ENCODE measurements around the gene GYPA.

The GYPA gene

GRCh38 chr4:144178414-144178813 is 37.9 kb upstream of the GYPA start:
- no peak for TF ChIP-seq SNAI2 (CRISPR knock-in tag; IDR thresholded peaks at IDR 0.05)
- TF ChIP-seq ISL1 (CRISPR knock-in tag; IDR thresholded peaks at IDR 0.05): 0 out of 2 replicates have a peak, but pooled peaks have one; percentile 14
- no peak for TF ChIP-seq ARNTL (CRISPR knock-in tag; IDR thresholded peaks at IDR 0.05; ENCODE audit: borderline replicate concordance, low read depth)
- TF ChIP-seq, protein P1, sequence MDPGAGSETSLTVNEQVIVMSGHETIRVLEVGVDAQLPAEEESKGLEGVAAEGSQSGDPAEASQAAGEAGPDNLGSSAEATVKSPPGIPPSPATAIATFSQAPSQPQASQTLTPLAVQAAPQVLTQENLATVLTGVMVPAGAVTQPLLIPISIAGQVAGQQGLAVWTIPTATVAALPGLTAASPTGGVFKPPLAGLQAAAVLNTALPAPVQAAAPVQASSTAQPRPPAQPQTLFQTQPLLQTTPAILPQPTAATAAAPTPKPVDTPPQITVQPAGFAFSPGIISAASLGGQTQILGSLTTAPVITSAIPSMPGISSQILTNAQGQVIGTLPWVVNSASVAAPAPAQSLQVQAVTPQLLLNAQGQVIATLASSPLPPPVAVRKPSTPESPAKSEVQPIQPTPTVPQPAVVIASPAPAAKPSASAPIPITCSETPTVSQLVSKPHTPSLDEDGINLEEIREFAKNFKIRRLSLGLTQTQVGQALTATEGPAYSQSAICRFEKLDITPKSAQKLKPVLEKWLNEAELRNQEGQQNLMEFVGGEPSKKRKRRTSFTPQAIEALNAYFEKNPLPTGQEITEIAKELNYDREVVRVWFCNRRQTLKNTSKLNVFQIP (CRISPR knock-in tag; IDR thresholded peaks at IDR 0.05; ENCODE audit: borderline replicate concordance, low read depth): no peak
- no peak for ATAC-seq

- TF ChIP-seq ZNF565 (CRISPR knock-in tag; conservative IDR thresholded peaks at IDR 0.05; ENCODE audit: low read depth): no peak
- ATAC-seq: no peak
Observed at GRCh38 chr4:144176476-144176875, 36.0 kb upstream of the GYPA start.

GRCh38 chr4:144174401-144175067 is 34.0 kb upstream of the GYPA start:
- peak; percentile 87 for ATAC-seq
- no peak for TF ChIP-seq ISL1 (CRISPR knock-in tag; IDR thresholded peaks at IDR 0.05)
- no peak for TF ChIP-seq RARB (CRISPR knock-in tag; IDR thresholded peaks at IDR 0.05)
- TF ChIP-seq TOX (CRISPR knock-in tag; IDR thresholded peaks at IDR 0.05; ENCODE audit: borderline replicate concordance): no peak
- TF ChIP-seq PPARA (CRISPR knock-in tag; IDR thresholded peaks at IDR 0.05; ENCODE audit: borderline replicate concordance): no peak
- TF ChIP-seq CSDC2 (CRISPR knock-in tag; IDR thresholded peaks at IDR 0.05): no peak
- TF ChIP-seq, protein P2, sequence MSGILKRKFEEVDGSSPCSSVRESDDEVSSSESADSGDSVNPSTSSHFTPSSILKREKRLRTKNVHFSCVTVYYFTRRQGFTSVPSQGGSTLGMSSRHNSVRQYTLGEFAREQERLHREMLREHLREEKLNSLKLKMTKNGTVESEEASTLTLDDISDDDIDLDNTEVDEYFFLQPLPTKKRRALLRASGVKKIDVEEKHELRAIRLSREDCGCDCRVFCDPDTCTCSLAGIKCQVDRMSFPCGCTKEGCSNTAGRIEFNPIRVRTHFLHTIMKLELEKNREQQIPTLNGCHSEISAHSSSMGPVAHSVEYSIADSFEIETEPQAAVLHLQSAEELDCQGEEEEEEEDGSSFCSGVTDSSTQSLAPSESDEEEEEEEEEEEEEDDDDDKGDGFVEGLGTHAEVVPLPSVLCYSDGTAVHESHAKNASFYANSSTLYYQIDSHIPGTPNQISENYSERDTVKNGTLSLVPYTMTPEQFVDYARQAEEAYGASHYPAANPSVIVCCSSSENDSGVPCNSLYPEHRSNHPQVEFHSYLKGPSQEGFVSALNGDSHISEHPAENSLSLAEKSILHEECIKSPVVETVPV (CRISPR knock-in tag; IDR thresholded peaks at IDR 0.05): no peak
- TF ChIP-seq TCF4 (CRISPR knock-in tag; IDR thresholded peaks at IDR 0.05; ENCODE audit: borderline replicate concordance): no peak
- no peak for TF ChIP-seq ARNTL (CRISPR knock-in tag; IDR thresholded peaks at IDR 0.05; ENCODE audit: borderline replicate concordance, low read depth)
- no peak for TF ChIP-seq ZC3H10 (CRISPR knock-in tag; IDR thresholded peaks at IDR 0.05)

DNA sequence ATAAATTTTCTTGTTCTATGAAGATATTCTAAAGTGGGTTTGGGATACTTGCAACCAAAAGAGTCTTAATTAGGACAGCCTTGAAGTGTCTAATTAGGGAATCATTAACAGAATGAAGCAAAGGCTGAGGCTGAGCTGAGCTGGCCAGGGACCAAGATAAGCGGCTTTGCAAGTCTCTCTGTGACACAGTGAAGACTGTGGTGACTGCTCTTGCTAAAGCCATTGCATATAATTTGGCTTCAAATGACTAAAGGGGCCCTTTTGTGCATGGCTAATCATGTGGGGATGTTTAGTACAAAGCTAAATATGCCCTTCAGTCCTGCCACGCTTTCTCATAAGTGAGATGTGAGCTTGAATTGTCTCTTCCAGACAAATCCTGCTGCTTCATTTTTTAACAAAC is 31.2 kb upstream of the GYPA start:
- ATAC-seq: no peak
- TF ChIP-seq ZFP30 (CRISPR knock-in tag; IDR thresholded peaks at IDR 0.05) (no peak), ZNF8 (CRISPR knock-in tag; IDR thresholded peaks at IDR 0.05) (no peak), PATZ1 (CRISPR knock-in tag; IDR thresholded peaks at IDR 0.05; ENCODE audit: borderline replicate concordance) (no peak), ZNF565 (CRISPR knock-in tag; conservative IDR thresholded peaks at IDR 0.05; ENCODE audit: low read depth) (no peak), ISL1 (CRISPR knock-in tag; IDR thresholded peaks at IDR 0.05) (no peak), GLIS3 (CRISPR knock-in tag; IDR thresholded peaks at IDR 0.05) (no peak), BACH2 (CRISPR knock-in tag; IDR thresholded peaks at IDR 0.05; ENCODE audit: borderline replicate concordance) (no peak), TSHZ2 (CRISPR knock-in tag; IDR thresholded peaks at IDR 0.05) (no peak), ZNF70 (CRISPR knock-in tag; IDR thresholded peaks at IDR 0.05) (no peak), ZFP3 (CRISPR knock-in tag; IDR thresholded peaks at IDR 0.05) (no peak), ZC3H10 (CRISPR knock-in tag; IDR thresholded peaks at IDR 0.05) (no peak)
